Posterior vena cava (tissue), 2 donors: ENCODE results near the gene ZNF143. TPM values are rescaled to one million over a fixed set of nuclear protein-coding genes. Genes with fewer than 3 reads are reported as not detected.
"Not testable (repeated sequence)": the region's sequence is repeated elsewhere in the genome, so short reads cannot be mapped to it uniquely, and the experiment has no call there.

Source experiments
- DNase-seq: peaks from one replicate; pipeline ENCODE4 v3.0.0-alpha.2; 2020; ENCODE audit warnings: low spot score
- intact Hi-C, 2 donors: fragments of 100-400 bp; cut with DNase I; formaldehyde crosslinking; loops; one replicate each; pipeline versions ENCODE4 v1.14.1 to v1.14.2; 2022 to 2023
- total RNA-seq, 2 donors: library from RNA; stranded (reverse); fragmentation: NEBNext Ultra II Directional; extraction: Animal tissue kit (Norgen Biotek cat#: 25700); gene quantifications; one replicate each; pipeline ENCODE4 v1.2.1, GENCODE V29; 2021
- donor health status: DM: yes; HTN: yes; CAD: no.
- donor health status: DM: yes; HTN: yes; CAD: no.

ZNF143 gene
- total RNA-seq, 2 donors from 2014 or later, result 28.5 to 31.3 TPM

GRCh38 chr11:9493492-9493891 is 32.7 kb downstream of the ZNF143 start:
- intact Hi-C loops, result no loop called here
- DNase-seq, result no peak

- no peak for DNase-seq
- intact Hi-C loops, result no loop called here
Observed at GRCh38 chr11:9494316-9494715, 33.5 kb downstream of the ZNF143 start.

DNA sequence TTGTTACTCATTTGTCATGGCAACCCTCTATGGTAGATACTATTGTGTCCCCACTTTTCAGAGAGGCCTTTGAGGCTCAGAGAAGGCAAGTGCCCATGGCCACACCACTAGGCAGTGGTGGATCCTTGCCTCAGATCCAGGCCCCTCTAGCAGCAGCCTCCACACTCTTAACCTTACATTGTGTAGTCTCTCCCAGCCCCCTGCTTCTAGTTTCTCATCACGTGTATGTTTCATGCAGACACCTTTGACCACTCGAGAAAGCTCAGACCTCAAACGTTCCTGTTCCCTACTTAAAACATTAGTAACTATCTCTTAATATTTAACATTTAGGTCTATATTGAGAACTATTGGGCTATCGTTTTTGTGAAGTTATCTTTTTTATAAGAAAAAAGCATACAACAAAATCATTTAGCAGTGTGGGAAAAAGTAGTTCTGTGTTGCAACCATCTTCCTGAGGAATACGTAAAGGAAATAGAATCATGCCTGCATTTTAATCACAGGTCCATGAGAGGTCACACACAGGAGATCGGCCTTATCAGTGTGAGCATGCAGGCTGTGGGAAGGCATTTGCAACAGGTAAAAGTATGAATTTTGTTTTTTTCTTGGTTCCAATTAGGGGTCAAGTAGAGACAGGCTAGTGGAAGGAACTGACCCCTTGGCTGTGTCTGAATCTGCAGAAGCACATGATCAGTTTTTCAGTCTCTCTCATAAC is 35.1 kb downstream of the ZNF143 start:
- intact Hi-C loops, result no loop called here

GRCh38 chr11:9498457-9499078 is 37.8 kb downstream of the ZNF143 start:
- no peak for DNase-seq
- intact Hi-C loops, result no loop called here

More for the DNA sequence above, 35.1 kb downstream of the ZNF143 start:
- DNase-seq, result no peak

GRCh38 chr11:9506489-9507276 is 45.9 kb downstream of the ZNF143 start:
- intact Hi-C loops, result no loop called here
- peak; percentile 86 for DNase-seq

GRCh38 chr11:9507277-9507580 is 46.4 kb downstream of the ZNF143 start:
- intact Hi-C loops, result no loop called here

GRCh38 chr11:9509041-9509440 is 48.2 kb downstream of the ZNF143 start:
- no peak for DNase-seq
- intact Hi-C loops, result no loop called here

More at GRCh38 chr11:9507277-9507580, 46.4 kb downstream of the ZNF143 start:
- DNase-seq, result no peak

DNA sequence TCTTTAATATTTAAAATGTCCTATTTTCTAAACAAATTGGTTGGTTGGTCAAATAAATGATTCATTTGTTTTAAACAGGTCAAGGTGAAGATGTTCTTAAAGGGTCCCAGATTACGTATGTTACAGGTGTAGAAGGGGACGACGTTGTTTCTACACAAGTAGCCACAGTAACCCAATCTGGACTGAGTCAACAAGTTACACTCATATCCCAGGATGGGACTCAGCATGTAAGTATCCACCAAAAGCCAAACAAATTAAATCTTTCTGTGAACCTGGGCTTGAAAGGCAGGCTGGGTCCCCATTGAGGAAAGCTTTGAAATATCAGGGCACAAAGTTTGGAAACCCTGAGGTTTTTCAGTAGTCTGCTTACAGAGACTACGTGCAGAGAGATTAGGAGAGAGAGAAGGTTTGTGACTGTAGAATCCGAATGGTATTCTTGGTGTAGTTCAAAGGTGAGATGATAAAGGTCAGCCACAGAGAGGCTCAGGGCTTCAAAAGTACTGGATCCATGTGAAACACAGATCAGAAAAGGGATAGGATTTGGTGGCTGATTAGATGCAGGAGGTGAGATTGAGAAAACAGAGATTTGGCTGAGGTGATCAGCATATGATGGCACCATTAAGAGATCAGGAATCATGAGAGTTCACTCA is 51.7 kb downstream of the ZNF143 start:
- intact Hi-C loops, result loop anchor here in 1 of 2 donors (10.0 kb wide), 1 partner anchor 92 kb away; no protein-coding TSS in a partner anchor

DNA sequence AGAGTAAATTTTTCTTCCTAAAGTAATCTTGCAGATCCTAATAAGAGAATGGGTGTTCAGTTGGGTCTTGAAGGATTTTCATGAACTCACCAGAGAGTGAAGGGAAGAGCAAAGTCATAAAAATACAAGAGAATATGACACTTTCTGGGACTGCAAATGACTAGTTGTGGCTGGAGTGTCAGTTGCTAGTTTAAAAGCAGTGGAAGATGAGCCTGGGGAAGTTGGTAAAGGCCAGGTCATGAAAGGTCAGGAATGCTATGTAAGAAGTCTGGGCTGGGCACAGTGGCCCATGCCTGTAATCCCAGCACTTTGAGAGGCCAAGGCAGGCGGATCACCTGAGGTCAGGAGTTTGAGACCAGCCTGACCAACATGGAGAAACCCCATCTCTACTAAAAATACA is 53.8 kb downstream of the ZNF143 start:
- intact Hi-C loops, result loop anchor here in 1 of 2 donors (10.0 kb wide), 1 partner anchor 90 kb away; no protein-coding TSS in a partner anchor

More for the DNA sequence above, 51.7 kb downstream of the ZNF143 start:
- DNase-seq, result no peak

GRCh38 chr11:9516113-9516512 is 55.3 kb downstream of the ZNF143 start:
- no peak for DNase-seq
- intact Hi-C loops, result loop anchor here in 1 of 2 donors (10.0 kb wide), 1 partner anchor 89 kb away; no protein-coding TSS in a partner anchor

More for the DNA sequence above, 53.8 kb downstream of the ZNF143 start:
- not testable (repeated sequence) for DNase-seq

- intact Hi-C loops, result loop anchor here in 1 of 2 donors (10.0 kb wide), 1 partner anchor 86 kb away; no protein-coding TSS in a partner anchor
- no peak for DNase-seq
Observed at GRCh38 chr11:9518835-9519410, 58.1 kb downstream of the ZNF143 start.

- intact Hi-C loops, result no loop called here
- DNase-seq, result no peak
Observed at GRCh38 chr11:9524001-9524400, 63.2 kb downstream of the ZNF143 start.

DNA sequence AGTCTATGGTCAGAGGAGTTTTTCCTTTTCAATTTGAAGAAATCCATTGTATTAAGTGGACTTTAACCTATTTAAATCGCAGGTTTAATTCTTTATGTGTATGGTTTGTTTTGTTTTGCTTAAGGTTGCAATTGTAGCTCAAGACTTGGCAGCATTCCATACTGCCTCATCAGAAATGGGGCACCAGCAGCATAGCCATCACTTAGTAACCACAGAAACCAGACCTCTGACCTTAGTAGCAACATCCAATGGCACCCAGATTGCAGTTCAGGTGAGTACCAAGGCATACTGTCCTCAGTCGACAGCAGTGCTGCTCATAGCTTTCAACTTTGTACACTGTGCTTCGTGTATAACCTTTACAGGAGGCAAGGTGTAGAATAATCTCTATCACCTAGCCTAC is 64.3 kb downstream of the ZNF143 start:
- intact Hi-C loops, result no loop called here
- no peak for DNase-seq

DNA sequence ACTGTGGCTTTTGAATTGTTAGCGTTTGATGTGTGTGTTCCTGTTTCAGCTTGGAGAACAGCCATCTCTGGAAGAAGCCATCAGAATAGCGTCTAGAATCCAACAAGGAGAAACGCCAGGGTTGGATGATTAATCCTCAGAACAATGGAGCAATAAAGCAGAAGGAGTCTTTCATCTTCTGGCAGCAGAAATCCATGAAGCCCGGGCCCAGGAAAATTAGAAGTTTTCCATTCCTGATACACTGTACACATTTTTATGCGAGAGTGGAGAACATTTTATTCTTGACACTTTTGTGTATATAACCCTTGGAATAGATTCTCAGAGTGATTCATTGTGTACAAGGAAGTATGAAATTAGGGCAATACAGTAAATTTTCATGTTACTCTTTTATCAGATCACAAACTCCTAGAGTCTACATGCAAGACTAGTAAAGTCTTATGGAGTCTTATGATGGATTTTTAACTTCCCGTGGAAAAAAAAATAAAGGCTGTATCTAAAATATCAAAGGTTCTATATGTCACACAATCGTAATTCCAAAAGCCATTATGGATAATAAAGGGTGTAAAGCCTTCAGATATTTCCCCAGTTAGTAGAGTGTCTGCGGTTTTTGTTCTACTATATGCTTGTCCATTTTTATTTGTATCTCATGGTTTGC is 66.8 kb downstream of the ZNF143 start:
- no peak for DNase-seq
- intact Hi-C loops, result no loop called here

GRCh38 chr11:9528136-9528501 is 67.3 kb downstream of the ZNF143 start:
- intact Hi-C loops, result no loop called here
- DNase-seq, result no peak

GRCh38 chr11:9528573-9529333 is 67.9 kb downstream of the ZNF143 start:
- intact Hi-C loops, result no loop called here
- DNase-seq, result no peak

GRCh38 chr11:9529334-9529650 is 68.5 kb downstream of the ZNF143 start:
- no peak for DNase-seq
- intact Hi-C loops, result no loop called here

DNA sequence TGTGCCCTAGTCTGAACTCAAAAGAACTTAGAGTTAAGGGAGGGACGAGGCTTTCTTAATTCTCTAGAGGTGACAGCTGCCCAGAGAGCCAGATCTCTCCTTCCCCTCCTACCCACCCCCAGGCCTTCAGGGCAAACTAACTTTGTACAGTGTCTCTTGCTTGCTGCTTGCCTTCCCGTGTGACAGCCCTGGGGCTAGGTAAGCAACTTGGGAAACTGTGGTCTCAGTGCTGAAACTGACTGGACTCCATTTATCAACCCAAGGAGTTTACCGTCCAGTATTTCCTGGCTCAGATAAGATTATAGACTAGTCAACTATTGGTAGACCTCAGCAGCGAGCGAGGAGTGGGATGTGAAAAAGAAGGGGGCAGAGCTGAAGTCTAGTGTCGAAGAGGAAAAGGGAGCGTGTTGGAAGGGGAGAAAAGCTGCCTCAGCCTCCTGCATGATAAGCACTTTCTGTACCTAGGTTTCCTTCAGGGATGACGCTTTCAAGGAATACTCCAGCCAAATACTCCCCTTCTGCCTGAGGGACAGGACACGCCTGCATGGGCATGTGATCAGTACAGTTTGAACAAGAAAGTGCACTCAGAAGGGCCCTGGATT is 69.3 kb downstream of the ZNF143 start:
- intact Hi-C loops, result loop anchor here in 1 of 2 donors (5.0 kb wide), 1 partner anchor 37 kb away; no protein-coding TSS in a partner anchor
- DNase-seq, result no peak
